ENCODE results near the gene IL18RAP. TPM values are rescaled to one million over a fixed set of nuclear protein-coding genes. Genes with fewer than 3 reads are reported as not detected.

The IL18RAP gene
- total and polyA plus RNA-seq, 2 experiments from 2014 or later = not detected

DNA sequence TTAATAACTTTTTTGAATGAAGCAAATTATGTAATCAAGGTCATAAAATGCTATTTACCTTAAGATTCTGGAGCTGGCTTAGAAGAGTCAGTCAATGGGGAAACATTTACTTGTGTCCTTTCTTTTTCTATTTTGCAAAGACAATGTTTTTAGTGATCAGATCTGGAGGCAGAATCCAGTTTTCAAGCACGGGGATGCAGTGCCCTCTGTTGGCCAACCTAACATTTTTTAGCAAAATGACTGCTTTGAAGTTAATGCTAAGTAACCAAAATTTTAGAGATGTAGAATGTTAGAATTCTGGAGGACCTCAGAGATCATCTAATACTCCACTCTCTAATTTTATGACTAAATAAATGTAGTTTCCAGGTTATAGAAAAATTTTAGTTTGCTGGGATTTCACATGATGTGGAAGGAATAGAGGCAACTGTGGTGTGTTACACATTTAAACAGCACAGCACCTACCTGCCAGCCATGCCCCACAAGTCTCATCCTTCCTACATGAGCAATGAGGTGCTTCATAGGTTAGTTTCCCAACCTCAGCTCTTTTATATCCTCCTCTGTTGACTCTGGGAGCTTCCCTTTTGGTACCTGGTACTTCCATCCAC, 26.5 kb downstream of the IL18RAP start:
- DNase-seq (ENCODE audit: low spot score) = peak; percentile 68
- H3K4me2 ChIP-seq = no peak overlapping the region
- H3K9me3 Mint-ChIP-seq = no peaks in the 10 kb centered on the region
- H3K4me1 Mint-ChIP-seq = no peaks in the 10 kb centered on the region
- H3K36me3 Mint-ChIP-seq (ENCODE audit: low read depth) = no peaks in the 10 kb centered on the region
- H3K4me3 ChIP-seq = no peak overlapping the region
- H3K4me1 ChIP-seq (ENCODE audit: insufficient read depth) = no peaks in the 10 kb centered on the region
- H3K27me3 Mint-ChIP-seq (ENCODE audit: insufficient read depth, low read depth, poor library complexity) = no peaks in the 10 kb centered on the region
- H3K9me2 ChIP-seq (ENCODE audit: insufficient read depth) = no peaks in the 10 kb centered on the region
- no peak overlapping the region for H3K4me3 Mint-ChIP-seq
- no peak overlapping the region for H2AFZ ChIP-seq
- H3K27ac Mint-ChIP-seq = no peak overlapping the region
- no peaks in the 10 kb centered on the region for H3K27me3 ChIP-seq (ENCODE audit: insufficient read depth)
- H3K27ac ChIP-seq (ENCODE audit: low read depth) = no peak overlapping the region
- no peaks in the 10 kb centered on the region for H3K36me3 ChIP-seq (ENCODE audit: insufficient read depth)
- ATAC-seq = no peak
- no peaks in the 10 kb centered on the region for H3K79me2 ChIP-seq (replicated peaks; ENCODE audit: insufficient read depth)
- H3F3A ChIP-seq (replicated peaks; ENCODE audit: low read depth) = no peaks in the 10 kb centered on the region
- TF ChIP-seq, protein P1, sequence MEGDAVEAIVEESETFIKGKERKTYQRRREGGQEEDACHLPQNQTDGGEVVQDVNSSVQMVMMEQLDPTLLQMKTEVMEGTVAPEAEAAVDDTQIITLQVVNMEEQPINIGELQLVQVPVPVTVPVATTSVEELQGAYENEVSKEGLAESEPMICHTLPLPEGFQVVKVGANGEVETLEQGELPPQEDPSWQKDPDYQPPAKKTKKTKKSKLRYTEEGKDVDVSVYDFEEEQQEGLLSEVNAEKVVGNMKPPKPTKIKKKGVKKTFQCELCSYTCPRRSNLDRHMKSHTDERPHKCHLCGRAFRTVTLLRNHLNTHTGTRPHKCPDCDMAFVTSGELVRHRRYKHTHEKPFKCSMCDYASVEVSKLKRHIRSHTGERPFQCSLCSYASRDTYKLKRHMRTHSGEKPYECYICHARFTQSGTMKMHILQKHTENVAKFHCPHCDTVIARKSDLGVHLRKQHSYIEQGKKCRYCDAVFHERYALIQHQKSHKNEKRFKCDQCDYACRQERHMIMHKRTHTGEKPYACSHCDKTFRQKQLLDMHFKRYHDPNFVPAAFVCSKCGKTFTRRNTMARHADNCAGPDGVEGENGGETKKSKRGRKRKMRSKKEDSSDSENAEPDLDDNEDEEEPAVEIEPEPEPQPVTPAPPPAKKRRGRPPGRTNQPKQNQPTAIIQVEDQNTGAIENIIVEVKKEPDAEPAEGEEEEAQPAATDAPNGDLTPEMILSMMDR (conservative IDR thresholded peaks at IDR 0.05; ENCODE audit: low read depth in 2 of 2) = peak; percentile 74 to 87
- TF ChIP-seq JUNB (IDR thresholded peaks at IDR 0.05; ENCODE audit: unreplicated experiment) = no peak
- H4K20me1 ChIP-seq (replicated peaks; ENCODE audit: insufficient read depth) = no peaks in the 10 kb centered on the region

DNA sequence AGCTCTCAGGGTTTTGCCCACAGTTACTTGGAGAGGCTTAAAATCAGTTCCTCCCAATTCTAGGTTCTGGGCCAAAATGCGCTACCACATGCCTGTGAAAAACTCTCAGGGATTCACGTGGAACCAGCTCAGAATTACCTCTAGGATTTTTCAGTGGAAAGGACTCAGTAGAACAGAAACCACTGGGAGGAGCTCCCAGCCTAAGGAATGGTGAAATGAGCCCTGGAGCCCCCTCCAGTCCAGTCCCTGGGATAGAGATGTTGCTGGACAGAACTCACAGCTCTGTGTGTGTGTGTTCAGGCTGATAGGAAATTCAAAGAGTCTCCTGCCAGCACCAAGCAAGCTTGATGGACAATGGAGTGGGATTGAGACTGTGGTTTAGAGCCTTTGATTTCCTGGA, 29.0 kb downstream of the IL18RAP start:
- H3K9me2 ChIP-seq (ENCODE audit: insufficient read depth) = no peaks in the 10 kb centered on the region
- H3K27ac ChIP-seq (ENCODE audit: low read depth) = no peak overlapping the region
- H3K4me1 Mint-ChIP-seq = no peaks in the 10 kb centered on the region
- DNase-seq (ENCODE audit: low spot score) (peak; percentile 9), ATAC-seq (peak; percentile 65)
- no peaks in the 10 kb centered on the region for H3K36me3 Mint-ChIP-seq (ENCODE audit: low read depth)
- TF ChIP-seq, protein P1 (conservative IDR thresholded peaks at IDR 0.05; ENCODE audit: low read depth in 2 of 2) = peak; percentile 13 to 56; a peak in 2 of 4 replicates
- no peak for TF ChIP-seq JUNB (IDR thresholded peaks at IDR 0.05; ENCODE audit: unreplicated experiment)
- no peak overlapping the region for H3K27ac Mint-ChIP-seq
- no peak overlapping the region for H2AFZ ChIP-seq
- H3K36me3 ChIP-seq (ENCODE audit: insufficient read depth) = no peaks in the 10 kb centered on the region
- H3K4me1 ChIP-seq (ENCODE audit: insufficient read depth) = no peaks in the 10 kb centered on the region
- H3K27me3 ChIP-seq (ENCODE audit: insufficient read depth) = no peaks in the 10 kb centered on the region
- no peaks in the 10 kb centered on the region for H3K27me3 Mint-ChIP-seq (ENCODE audit: insufficient read depth, low read depth, poor library complexity)
- no peak overlapping the region for H3K4me2 ChIP-seq
- H3K9me3 Mint-ChIP-seq = no peaks in the 10 kb centered on the region; the same call in 1 of the 3 replicates
- H3K4me3 Mint-ChIP-seq = no peak overlapping the region
- H3K79me2 ChIP-seq (replicated peaks; ENCODE audit: insufficient read depth) = no peaks in the 10 kb centered on the region
- no peaks in the 10 kb centered on the region for H3F3A ChIP-seq (replicated peaks; ENCODE audit: low read depth)
- no peaks in the 10 kb centered on the region for H4K20me1 ChIP-seq (replicated peaks; ENCODE audit: insufficient read depth)
- H3K4me3 ChIP-seq = no peak overlapping the region

DNA sequence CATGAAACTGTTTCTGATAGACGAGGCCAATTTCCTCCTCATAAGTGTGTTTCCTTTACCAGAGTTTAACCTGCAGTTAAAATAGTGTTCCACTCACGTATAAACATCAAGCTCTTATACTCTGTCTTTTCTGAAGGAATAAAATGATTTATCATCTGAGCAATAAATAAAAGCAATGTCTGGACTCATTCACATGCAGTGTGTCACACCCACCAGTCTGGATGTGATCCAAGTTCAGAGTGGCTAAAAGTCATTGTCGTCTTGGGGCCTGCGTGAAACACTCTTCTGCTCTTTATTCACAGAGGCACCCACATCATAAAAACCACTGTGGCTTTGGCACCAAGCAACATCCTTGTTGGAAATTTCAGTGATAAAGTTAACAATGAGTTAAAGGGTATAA, 30.5 kb downstream of the IL18RAP start:
- H2AFZ ChIP-seq = no peak overlapping the region
- H3K27me3 ChIP-seq (ENCODE audit: insufficient read depth) = no peaks in the 10 kb centered on the region
- Mint-ChIP-seq H3K27ac (no peak overlapping the region), H3K9me3 (no peaks in the 10 kb centered on the region; the same call in 1 of the 3 replicates), H3K4me1 (no peaks in the 10 kb centered on the region), H3K27me3 (ENCODE audit: insufficient read depth, low read depth, poor library complexity) (no peaks in the 10 kb centered on the region), H3K4me3 (no peak overlapping the region), H3K36me3 (ENCODE audit: low read depth) (no peaks in the 10 kb centered on the region)
- H3K4me2 ChIP-seq = no peak overlapping the region
- H3K27ac ChIP-seq (ENCODE audit: low read depth) = no peak overlapping the region
- no peaks in the 10 kb centered on the region for H3K4me1 ChIP-seq (ENCODE audit: insufficient read depth)
- H3K9me2 ChIP-seq (ENCODE audit: insufficient read depth) = no peaks in the 10 kb centered on the region
- ATAC-seq (no peak), DNase-seq (ENCODE audit: low spot score) (no peak)
- H3K36me3 ChIP-seq (ENCODE audit: insufficient read depth) = no peaks in the 10 kb centered on the region
- H3K4me3 ChIP-seq = no peak overlapping the region
- no peaks in the 10 kb centered on the region for H4K20me1 ChIP-seq (replicated peaks; ENCODE audit: insufficient read depth)
- no peaks in the 10 kb centered on the region for H3F3A ChIP-seq (replicated peaks; ENCODE audit: low read depth)
- H3K79me2 ChIP-seq (replicated peaks; ENCODE audit: insufficient read depth) = no peaks in the 10 kb centered on the region
- TF ChIP-seq EZH2phosphoT487 (IDR thresholded peaks at IDR 0.05; ENCODE audit: unreplicated experiment) (no peak), CREB1 (CRISPR knock-in tag; IDR thresholded peaks at IDR 0.05; ENCODE audit: low read depth) (no peak)
- TF ChIP-seq, protein P2, sequence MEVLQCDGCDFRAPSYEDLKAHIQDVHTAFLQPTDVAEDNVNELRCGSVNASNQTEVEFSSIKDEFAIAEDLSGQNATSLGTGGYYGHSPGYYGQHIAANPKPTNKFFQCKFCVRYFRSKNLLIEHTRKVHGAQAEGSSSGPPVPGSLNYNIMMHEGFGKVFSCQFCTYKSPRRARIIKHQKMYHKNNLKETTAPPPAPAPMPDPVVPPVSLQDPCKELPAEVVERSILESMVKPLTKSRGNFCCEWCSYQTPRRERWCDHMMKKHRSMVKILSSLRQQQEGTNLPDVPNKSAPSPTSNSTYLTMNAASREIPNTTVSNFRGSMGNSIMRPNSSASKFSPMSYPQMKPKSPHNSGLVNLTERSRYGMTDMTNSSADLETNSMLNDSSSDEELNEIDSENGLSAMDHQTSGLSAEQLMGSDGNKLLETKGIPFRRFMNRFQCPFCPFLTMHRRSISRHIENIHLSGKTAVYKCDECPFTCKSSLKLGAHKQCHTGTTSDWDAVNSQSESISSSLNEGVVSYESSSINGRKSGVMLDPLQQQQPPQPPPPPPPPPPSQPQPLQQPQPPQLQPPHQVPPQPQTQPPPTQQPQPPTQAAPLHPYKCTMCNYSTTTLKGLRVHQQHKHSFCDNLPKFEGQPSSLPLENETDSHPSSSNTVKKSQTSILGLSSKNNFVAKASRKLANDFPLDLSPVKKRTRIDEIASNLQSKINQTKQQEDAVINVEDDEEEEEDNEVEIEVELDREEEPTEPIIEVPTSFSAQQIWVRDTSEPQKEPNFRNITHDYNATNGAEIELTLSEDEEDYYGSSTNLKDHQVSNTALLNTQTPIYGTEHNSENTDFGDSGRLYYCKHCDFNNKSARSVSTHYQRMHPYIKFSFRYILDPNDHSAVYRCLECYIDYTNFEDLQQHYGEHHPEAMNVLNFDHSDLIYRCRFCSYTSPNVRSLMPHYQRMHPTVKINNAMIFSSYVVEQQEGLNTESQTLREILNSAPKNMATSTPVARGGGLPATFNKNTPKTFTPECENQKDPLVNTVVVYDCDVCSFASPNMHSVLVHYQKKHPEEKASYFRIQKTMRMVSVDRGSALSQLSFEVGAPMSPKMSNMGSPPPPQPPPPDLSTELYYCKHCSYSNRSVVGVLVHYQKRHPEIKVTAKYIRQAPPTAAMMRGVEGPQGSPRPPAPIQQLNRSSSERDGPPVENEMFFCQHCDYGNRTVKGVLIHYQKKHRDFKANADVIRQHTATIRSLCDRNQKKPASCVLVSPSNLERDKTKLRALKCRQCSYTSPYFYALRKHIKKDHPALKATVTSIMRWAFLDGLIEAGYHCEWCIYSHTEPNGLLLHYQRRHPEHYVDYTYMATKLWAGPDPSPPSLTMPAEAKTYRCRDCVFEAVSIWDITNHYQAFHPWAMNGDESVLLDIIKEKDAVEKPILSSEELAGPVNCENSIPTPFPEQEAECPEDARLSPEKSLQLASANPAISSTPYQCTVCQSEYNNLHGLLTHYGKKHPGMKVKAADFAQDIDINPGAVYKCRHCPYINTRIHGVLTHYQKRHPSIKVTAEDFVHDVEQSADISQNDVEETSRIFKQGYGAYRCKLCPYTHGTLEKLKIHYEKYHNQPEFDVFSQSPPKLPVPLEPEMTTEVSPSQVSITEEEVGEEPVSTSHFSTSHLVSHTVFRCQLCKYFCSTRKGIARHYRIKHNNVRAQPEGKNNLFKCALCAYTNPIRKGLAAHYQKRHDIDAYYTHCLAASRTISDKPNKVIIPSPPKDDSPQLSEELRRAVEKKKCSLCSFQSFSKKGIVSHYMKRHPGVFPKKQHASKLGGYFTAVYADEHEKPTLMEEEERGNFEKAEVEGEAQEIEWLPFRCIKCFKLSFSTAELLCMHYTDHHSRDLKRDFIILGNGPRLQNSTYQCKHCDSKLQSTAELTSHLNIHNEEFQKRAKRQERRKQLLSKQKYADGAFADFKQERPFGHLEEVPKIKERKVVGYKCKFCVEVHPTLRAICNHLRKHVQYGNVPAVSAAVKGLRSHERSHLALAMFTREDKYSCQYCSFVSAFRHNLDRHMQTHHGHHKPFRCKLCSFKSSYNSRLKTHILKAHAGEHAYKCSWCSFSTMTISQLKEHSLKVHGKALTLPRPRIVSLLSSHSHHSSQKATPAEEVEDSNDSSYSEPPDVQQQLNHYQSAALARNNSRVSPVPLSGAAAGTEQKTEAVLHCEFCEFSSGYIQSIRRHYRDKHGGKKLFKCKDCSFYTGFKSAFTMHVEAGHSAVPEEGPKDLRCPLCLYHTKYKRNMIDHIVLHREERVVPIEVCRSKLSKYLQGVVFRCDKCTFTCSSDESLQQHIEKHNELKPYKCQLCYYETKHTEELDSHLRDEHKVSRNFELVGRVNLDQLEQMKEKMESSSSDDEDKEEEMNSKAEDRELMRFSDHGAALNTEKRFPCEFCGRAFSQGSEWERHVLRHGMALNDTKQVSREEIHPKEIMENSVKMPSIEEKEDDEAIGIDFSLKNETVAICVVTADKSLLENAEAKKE (CRISPR knock-in tag; IDR thresholded peaks at IDR 0.05) = no peak

All from GM23338 (cell line).